Stimulated activated CD4-positive, alpha-beta T cell treated with anti-CD3 and anti-CD28 coated beads, Interleukin-4, amount 100 ng/mL, for 4 hours (primary cell): Measurements from ENCODE around the gene GSG1.

Experiments used
- DNase-seq, 2 experiments: peaks; one replicate each; pipeline ENCODE4 v3.0.0-alpha.2; 2020

Gene GSG1

GRCh38 chr12:13117029-13117428, 13.6 kb upstream of the GSG1 start:
- DNase-seq, result no peak

DNA sequence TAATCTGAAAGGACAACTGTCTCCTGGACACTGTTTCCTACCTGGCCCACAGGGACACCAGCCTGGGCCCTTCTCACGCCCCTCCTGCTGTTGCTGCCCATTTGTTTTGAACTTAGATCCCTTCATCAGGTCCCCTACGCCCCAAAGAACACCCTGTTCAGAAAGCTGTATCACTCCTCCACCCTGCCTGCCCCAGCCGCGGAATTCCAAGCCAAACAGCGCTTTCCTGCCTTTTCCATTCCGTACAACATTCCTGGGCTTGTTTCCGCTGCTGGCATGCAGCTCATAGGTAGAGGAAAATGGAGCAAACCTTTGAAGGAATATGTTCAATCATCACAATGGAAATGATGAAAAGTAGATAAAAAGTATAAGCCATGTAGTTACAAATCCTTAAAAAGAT, 12.8 kb upstream of the GSG1 start:
- no peak for DNase-seq

GRCh38 chr12:13114251-13115052, 11.0 kb upstream of the GSG1 start:
- no peak for DNase-seq

- DNase-seq, result no peak
Observed at GRCh38 chr12:13112968-13113367, 9.5 kb upstream of the GSG1 start.

DNA sequence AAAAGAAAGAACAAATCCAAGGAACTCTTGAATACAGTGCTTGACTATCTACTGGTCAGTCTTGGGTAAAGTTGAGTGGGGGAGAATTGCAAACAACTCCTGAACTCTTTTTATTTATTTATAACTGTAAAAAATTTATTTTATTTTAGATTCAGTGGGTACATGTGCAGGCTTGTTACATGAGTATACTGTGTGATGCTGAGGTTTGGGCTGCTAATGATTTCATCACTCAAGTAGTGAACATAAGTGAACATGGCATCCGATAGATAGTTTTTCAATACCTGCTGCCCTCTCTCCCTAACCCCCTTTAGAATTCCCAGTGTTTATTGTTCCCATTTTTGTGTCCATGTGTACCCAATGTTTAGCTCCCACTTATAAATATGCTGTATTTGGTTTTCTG, 3.2 kb upstream of the GSG1 start:
- DNase-seq, result no peak

- DNase-seq, result no peak
Observed at GRCh38 chr12:13105781-13106180, 2.3 kb upstream of the GSG1 start.

GRCh38 chr12:13104409-13104808, 942 bp upstream of the GSG1 start:
- no peak for DNase-seq

DNA sequence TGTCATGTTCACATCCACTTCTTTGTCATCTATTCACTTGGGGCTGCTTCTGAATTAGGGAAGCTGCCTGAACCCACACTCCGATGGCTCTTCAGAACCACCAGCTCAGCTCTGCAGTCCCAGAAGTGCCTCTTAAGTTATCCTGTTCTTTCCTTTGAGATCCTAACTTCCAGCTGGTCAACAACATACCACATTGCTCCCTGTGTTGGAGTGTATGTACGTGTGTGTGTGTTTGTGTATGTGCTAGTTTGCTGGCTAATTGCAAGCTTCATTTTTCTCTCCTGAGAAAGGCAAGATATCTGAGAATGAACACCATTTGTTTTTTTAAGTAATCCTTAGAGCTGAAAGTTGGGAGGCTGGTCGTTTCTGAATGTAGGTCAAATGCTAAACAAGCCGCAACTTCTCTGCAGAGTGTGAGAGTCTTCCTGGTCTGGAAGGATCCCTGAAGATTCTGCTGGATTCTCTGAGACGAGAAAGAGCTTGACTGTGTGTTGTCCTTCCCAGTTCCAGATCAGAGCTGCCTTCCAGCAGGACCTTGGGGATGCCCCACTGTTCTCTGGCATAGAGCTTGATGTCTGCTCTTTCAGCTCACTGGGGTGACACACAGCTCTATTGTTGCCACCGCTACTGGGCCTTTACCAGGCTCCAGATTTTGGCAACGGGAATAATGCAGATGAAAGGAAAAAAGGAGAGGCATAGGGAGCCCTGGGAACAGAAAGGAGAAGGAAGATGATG, 839 bp downstream of the GSG1 start:
- no peak for DNase-seq

DNA sequence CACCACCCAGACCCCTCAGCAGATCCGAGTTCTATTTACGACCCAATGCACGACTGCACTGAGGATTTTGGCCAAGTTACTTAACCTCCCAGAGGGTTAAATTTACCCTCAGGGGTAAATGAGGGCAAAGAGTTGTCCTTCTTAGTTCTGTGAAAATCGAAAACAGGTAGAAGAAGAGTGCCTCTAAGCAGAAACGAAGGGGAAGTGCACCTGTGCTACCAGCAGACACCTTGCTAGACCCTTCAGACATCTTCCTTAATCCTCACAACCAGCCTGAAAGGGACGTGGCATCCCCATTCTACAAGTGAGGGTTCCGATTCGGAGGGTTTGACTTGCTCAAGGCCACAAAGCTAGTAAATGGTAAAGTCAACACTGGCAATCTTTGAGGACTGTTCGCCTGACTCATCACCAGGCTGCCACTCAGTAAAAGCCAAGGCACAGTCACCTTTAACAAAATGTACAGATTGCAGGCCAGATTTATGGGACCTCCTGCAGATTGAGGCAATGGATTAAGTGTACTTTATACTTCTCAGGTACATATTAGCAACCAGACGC, 1.6 kb downstream of the GSG1 start:
- peak in 1 of 2 experiments; percentile 17 for DNase-seq

- peak; percentile 82 to 91 for DNase-seq
Observed at GRCh38 chr12:13100882-13101769, 2.3 kb downstream of the GSG1 start.

- DNase-seq, result no peak
Observed at GRCh38 chr12:13100605-13100881, 2.9 kb downstream of the GSG1 start.

- DNase-seq, result no peak
Observed at GRCh38 chr12:13099844-13100604, 3.4 kb downstream of the GSG1 start.

- DNase-seq, result no peak
Observed at GRCh38 chr12:13099066-13099843, 4.2 kb downstream of the GSG1 start.

GRCh38 chr12:13097491-13098011, 5.9 kb downstream of the GSG1 start:
- no peak for DNase-seq

GRCh38 chr12:13095266-13095995, 8.0 kb downstream of the GSG1 start:
- no peak for DNase-seq

GRCh38 chr12:13094367-13094766, 9.1 kb downstream of the GSG1 start:
- no peak for DNase-seq

- DNase-seq, result no peak
Observed at GRCh38 chr12:13093848-13094220, 9.6 kb downstream of the GSG1 start.

GRCh38 chr12:13093191-13093847, 10.1 kb downstream of the GSG1 start:
- DNase-seq, result no peak

DNA sequence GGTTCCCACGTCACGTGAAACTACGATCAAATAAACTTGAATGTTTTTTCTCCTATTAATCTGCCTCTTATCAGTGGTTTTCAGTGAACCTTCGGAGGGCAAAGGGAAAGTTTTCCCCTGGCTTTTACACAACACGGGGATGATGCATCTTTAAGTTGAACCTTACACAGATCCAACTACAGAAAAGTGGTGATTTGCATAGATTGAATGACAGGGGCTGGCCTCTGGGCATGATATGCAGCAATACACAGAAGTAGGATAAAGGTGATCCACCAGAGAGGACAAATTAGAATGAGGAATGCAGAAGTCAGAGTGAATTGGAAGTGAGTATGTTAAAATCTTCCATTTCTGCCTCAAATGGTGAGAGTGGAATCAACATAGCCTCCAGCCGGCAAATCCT, 11.6 kb downstream of the GSG1 start:
- no peak for DNase-seq

DNA sequence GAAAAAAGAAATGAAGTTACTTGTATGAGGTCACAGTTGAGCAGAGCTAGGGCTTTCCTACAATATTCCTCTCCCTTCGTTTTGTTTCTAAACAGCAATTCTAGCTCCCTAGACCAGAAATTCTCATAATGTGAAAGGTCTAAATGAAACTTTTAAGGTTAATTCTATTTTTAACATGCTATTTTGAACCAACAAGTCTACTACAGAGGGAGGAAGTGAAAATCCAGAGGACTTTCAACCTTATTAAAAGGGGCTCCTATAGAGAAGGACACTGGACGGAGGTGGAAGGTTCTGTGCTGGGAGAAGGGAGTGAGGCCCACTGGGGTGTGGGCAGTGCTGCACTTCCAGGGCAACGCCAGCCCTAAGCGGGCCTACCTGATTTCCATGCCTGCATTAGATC, 13.4 kb downstream of the GSG1 start:
- DNase-seq, result no peak
